Thyroid gland (tissue), 4 donors: ENCODE results near the gene STAT1. TPM values are rescaled to one million over a fixed set of nuclear protein-coding genes. Genes with fewer than 3 reads are reported as not detected.

ENCODE experiments used
- DNase-seq, 2 donors: peaks; one replicate each; pipeline ENCODE4 v3.0.0-alpha.2; 2019
- H3K27ac ChIP-seq, 3 donors: fragments of 200-600 bp; sonication (generic); 1 replicate in 2 of 3; 2 replicates in 1 of 3; pipeline ENCODE4 v1.5.1; 2016 to 2019; ENCODE audit warnings: mild to moderate bottlenecking in 1 of 3, moderate library complexity in 1 of 3
- H3K27me3 ChIP-seq: fragments of 200-600 bp; sonication (generic); one replicate; pipeline ENCODE4 v1.5.1; 2019
- H3K36me3 ChIP-seq, 2 donors: fragments of 200-600 bp; sonication (generic); one replicate each; pipeline ENCODE4 v1.5.1; 2016 to 2019
- H3K4me1 ChIP-seq, 2 donors: fragments of 200-600 bp; sonication (generic); one replicate each; pipeline ENCODE4 v1.5.1; 2017 to 2019
- H3K4me3 ChIP-seq, 3 donors: fragments of 200-600 bp; sonication (generic); replicated peaks in 1 of 3; 1 replicate in 2 of 3; 2 replicates in 1 of 3; pipeline ENCODE4 v1.5.1; 2016; ENCODE audit warnings: mild to moderate bottlenecking in 1 of 3
- H3K9me3 ChIP-seq: fragments of 200-600 bp; sonication (generic); one replicate; pipeline ENCODE4 v1.5.1; 2017
- CTCF ChIP-seq, 6 experiments: fragments of 200-600 bp in 3 of 6; fragments of 450-650 bp in 3 of 6; sonication (generic) in 3 of 6; IDR thresholded peaks; one replicate each; pipeline ENCODE4 v1.5.1; 2016 to 2019; ENCODE audit warnings: antibody characterized with exemption in 6 of 6, mild to moderate bottlenecking in 2 of 6, inconsistent platforms in 1 of 6, moderate library complexity in 1 of 6
- POLR2A ChIP-seq, 2 donors: fragments of 450-650 bp; IDR thresholded peaks; one replicate each; pipeline ENCODE4 v1.6.1; 2017; ENCODE audit warnings: antibody characterized with exemption in 2 of 2, mild to moderate bottlenecking in 2 of 2, moderate library complexity in 1 of 2
- WGBS, 2 donors: methylation state at CpG; one replicate each; pipeline ENCODE4 v1.1.5; 2017; 5-methylcytosine and 5-hydroxymethylcytosine counted together
- intact Hi-C: fragments of 100-400 bp; cut with DNase I; formaldehyde crosslinking; loops from one replicate; pipeline ENCODE4 v1.15.1; 2023
- total RNA-seq, 4 donors: library from RNA; depleted of rRNA; stranded (reverse); fragments of >200 nt; gene quantifications; one replicate each; pipeline ENCODE4 v1.2.3, GENCODE V29; 2016

STAT1 gene
- total RNA-seq, 4 donors from 2014 or later: 38.0 to 87.7 (median 61.3) TPM

DNA sequence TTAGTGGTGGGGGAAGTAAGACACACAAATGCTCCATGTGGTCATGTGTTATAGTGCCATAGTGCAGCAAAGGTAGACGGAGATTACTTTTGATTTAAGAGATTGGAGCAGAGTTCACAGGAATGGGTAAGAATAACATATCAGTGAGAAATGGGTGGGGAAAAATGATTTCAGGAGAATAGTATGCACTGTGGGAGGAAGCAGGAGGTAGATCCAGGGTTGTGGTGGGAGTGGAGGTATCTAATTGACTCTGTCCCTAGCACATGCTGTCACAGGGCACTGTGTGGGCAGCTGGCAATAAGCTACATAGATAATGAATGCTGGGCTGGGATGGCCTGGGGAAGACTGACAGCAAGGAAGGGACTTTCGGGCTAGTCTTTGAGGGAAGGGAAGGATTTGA lies 65.3 kb downstream of the STAT1 start:
- WGBS, 2 donors: 71 to 76% methylated on average over 2 of the region's 2 CpGs
- TF ChIP-seq POLR2A (IDR thresholded peaks at IDR 0.05): no peak
- TF ChIP-seq CTCF (IDR thresholded peaks at IDR 0.05): no peak
- intact Hi-C loops: no loop called here
- Histone ChIP-seq H3K27ac (peak overlapping the region; percentile 76 to 86 (median 83)), H3K36me3 (no peaks in the 10 kb centered on the region), H3K27me3 (no peaks in the 10 kb centered on the region), H3K4me3 (no peak overlapping the region), H3K9me3 (no peaks in the 10 kb centered on the region), H3K4me1 (peaks cover 33 to 37% of the 10 kb centered on the region in 2 donors)
- peak in 1 of 2 donors; percentile 21 for DNase-seq

GRCh38 chr2:190947711-190948251 lies 66.2 kb downstream of the STAT1 start:
- Histone ChIP-seq H3K36me3 (no peaks in the 10 kb centered on the region), H3K9me3 (no peaks in the 10 kb centered on the region), H3K4me3 (no peak overlapping the region), H3K27ac (peak overlapping the region; percentile 76 to 86 (median 83)), H3K4me1 (peaks cover 33 to 37% of the 10 kb centered on the region in 2 donors), H3K27me3 (no peaks in the 10 kb centered on the region)
- WGBS, 2 donors: 0 to 8% methylated on average over 2 of the region's 2 CpGs
- TF ChIP-seq CTCF (IDR thresholded peaks at IDR 0.05): peak in 3 of 6 experiments; percentile 28 to 48 (median 29)
- peak in 1 of 2 donors; percentile 25 for TF ChIP-seq POLR2A (IDR thresholded peaks at IDR 0.05)
- intact Hi-C loops: no loop called here
- DNase-seq: peak; percentile 27 to 32

GRCh38 chr2:190947141-190947540 lies 66.8 kb downstream of the STAT1 start:
- no peaks in the 10 kb centered on the region for H3K27me3 ChIP-seq
- H3K9me3 ChIP-seq: no peaks in the 10 kb centered on the region
- intact Hi-C loops: no loop called here
- peak overlapping the region; percentile 76 to 86 (median 83) for H3K27ac ChIP-seq
- 2 to 6% methylated on average over 1 of the region's 1 CpG for WGBS, 2 donors
- no peaks in the 10 kb centered on the region for H3K36me3 ChIP-seq
- no peak for DNase-seq
- no peak overlapping the region for H3K4me3 ChIP-seq
- H3K4me1 ChIP-seq: peaks cover 33 to 37% of the 10 kb centered on the region in 2 donors
- no peak for TF ChIP-seq POLR2A (IDR thresholded peaks at IDR 0.05)
- TF ChIP-seq CTCF (IDR thresholded peaks at IDR 0.05): no peak

GRCh38 chr2:190943706-190944105 lies 70.3 kb downstream of the STAT1 start:
- H3K9me3 ChIP-seq: no peaks in the 10 kb centered on the region
- H3K4me3 ChIP-seq: no peak overlapping the region
- intact Hi-C loops: no loop called here
- no peak overlapping the region for H3K27ac ChIP-seq
- H3K36me3 ChIP-seq: no peaks in the 10 kb centered on the region
- TF ChIP-seq POLR2A (IDR thresholded peaks at IDR 0.05) (no peak), CTCF (IDR thresholded peaks at IDR 0.05) (no peak)
- no peaks in the 10 kb centered on the region for H3K27me3 ChIP-seq
- WGBS, 2 donors: 65 to 67% methylated on average over 2 of the region's 2 CpGs
- peaks cover 42 to 53% of the 10 kb centered on the region in 2 donors for H3K4me1 ChIP-seq
- no peak for DNase-seq

DNA sequence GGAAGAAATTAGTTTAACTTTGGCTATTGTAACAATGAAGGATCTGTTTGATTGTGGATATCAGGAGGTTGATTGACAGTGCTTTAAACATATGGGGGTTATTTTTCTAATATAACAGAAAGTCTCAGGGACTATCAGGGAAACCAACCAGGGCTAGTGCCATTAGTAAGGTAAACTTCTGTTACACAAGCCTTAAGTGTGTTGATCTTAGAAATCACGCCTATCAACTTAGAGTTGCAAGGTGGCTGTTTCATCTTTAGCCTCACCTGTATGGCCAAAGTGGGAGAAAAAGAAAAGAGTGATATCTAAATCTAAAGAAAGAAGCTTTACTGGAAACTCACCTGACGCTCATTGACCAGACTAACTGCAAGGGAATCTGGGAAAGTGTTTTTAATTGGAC lies 71.3 kb downstream of the STAT1 start:
- TF ChIP-seq POLR2A (IDR thresholded peaks at IDR 0.05): no peak
- no peak for TF ChIP-seq CTCF (IDR thresholded peaks at IDR 0.05)
- 98 to 99% methylated on average over 2 of the region's 2 CpGs for WGBS, 2 donors
- Histone ChIP-seq H3K4me3 (no peak overlapping the region), H3K27me3 (no peaks in the 10 kb centered on the region), H3K27ac (no peak overlapping the region), H3K36me3 (no peaks in the 10 kb centered on the region), H3K4me1 (peaks cover 40 to 48% of the 10 kb centered on the region in 2 donors), H3K9me3 (no peaks in the 10 kb centered on the region)
- no peak for DNase-seq
- intact Hi-C loops: no loop called here
